K562 (cell line): ENCODE measurements around the gene CHST8. TPM values are rescaled to one million over a fixed set of nuclear protein-coding genes. Genes with fewer than 3 reads are reported as not detected.

ENCODE experiments used
- ATAC-seq: fragments of 200-7000 bp; cut with Tn5 transposase; 3 replicates; pipeline ENCODE4 v1.9.1; 2020; ENCODE audit warnings: moderate library complexity
- BruUV-seq: library from RNA; stranded (reverse); fragments of 400-500 nt; replicated peaks from 2 replicates; lab custom pipeline; 2021; lab: Mats Ljungman, UMichigan
- CTCF ChIA-PET: fragments of 300-600 bp; formaldehyde crosslinking; extraction: SDS; loops from one replicate; lab custom pipeline; 2021; ENCODE audit warnings: low intra/inter-chr PET ratio; lab: Yijun Ruan, JAX
- POLR2A ChIA-PET: fragments of 300-600, 350-650 bp; sonication (Branson Sonifier 250); formaldehyde crosslinking; extraction: SDS; loops from one replicate; lab custom pipeline; 2021; ENCODE audit warnings: antibody characterized with exemption, inconsistent platforms; lab: Yijun Ruan, JAX
- DNase-seq, 4 experiments: peaks; one replicate each; pipeline versions ENCODE4 v3.0.0 to v3.0.0-alpha.2; 2011 to 2018; ENCODE audit warnings: low spot score in 3 of 4, mixed read lengths in 3 of 4; ENCODE audit errors: extremely low read depth in 1 of 4
- FAIRE-seq: peaks from 2 replicates; lab custom pipeline; 2011; peaks lifted over from hg19 to GRCh38; lab: Jason Lieb, UNC
- H2AFZ ChIP-seq: 2 replicates; pipeline ENCODE4 v1.6.0; 2011; ENCODE audit warnings: low read depth, low read length, control low read depth, inconsistent platforms
- H3K27ac ChIP-seq: fragments of 200-600 bp; 3 replicates; pipeline ENCODE4 v1.8.0; 2011; ENCODE audit warnings: low read depth, mild to moderate bottlenecking, control low read depth, inconsistent platforms, low read length, moderate library complexity, mixed read lengths; ENCODE audit errors: extremely low read depth
- H3K27me3 ChIP-seq, 2 experiments: fragments of 300-600 bp in 1 of 2; 2 replicates in 1 of 2; 3 replicates in 1 of 2; pipeline versions ENCODE4 v1.6.0 to v1.8.0; 2011; ENCODE audit warnings: inconsistent platforms in 2 of 2, low read length in 2 of 2, mild to moderate bottlenecking in 1 of 2, mixed read lengths in 1 of 2, moderate library complexity in 1 of 2; ENCODE audit not compliant: control insufficient read depth in 2 of 2, insufficient read depth in 2 of 2
- H3K36me3 ChIP-seq: fragments of 300-600 bp; 3 replicates; pipeline ENCODE4 v1.8.0; 2011; ENCODE audit warnings: mild to moderate bottlenecking, low read length, inconsistent platforms; ENCODE audit not compliant: control insufficient read depth, insufficient read depth
- H3K4me1 ChIP-seq, 2 experiments: fragments of 200-600 bp in 1 of 2; replicated peaks in 1 of 2; 2 replicates in 1 of 2; 3 replicates in 1 of 2; pipeline versions ENCODE4 v1.5.1 to v1.8.0; 2011; ENCODE audit warnings: inconsistent platforms in 2 of 2, low read length in 2 of 2, mild to moderate bottlenecking in 1 of 2, mixed read lengths in 1 of 2, moderate library complexity in 1 of 2; ENCODE audit not compliant: control insufficient read depth in 2 of 2, insufficient read depth in 2 of 2
- H3K4me2 ChIP-seq: 2 replicates; pipeline ENCODE4 v1.6.1; 2011; ENCODE audit warnings: low read length, control low read depth, inconsistent platforms, mixed read lengths; ENCODE audit not compliant: insufficient read depth
- H3K4me3 ChIP-seq: fragments of 200-600 bp; sonication (generic), shearing (Covaris generic); 2 replicates; pipeline ENCODE4 v1.5.1; 2016; ENCODE audit warnings: control low read depth, inconsistent platforms
- H3K79me2 ChIP-seq: fragments of 200-600 bp; 3 replicates; pipeline ENCODE4 v1.8.0; 2011; ENCODE audit warnings: low read length, inconsistent platforms; ENCODE audit not compliant: control insufficient read depth, insufficient read depth
- H3K9ac ChIP-seq, 2 experiments: 2 replicates each; pipeline versions ENCODE4 v1.6.0 to v1.6.1; 2011; ENCODE audit warnings: low read depth in 2 of 2, low read length in 2 of 2, control low read depth in 1 of 2, inconsistent platforms in 1 of 2, mild to moderate bottlenecking in 1 of 2, mixed read lengths in 1 of 2; ENCODE audit not compliant: insufficient read depth in 1 of 2
- H3K9me1 ChIP-seq: one replicate; pipeline ENCODE4 v1.6.0; 2011; ENCODE audit warnings: inconsistent platforms, mild to moderate bottlenecking, low read length, moderate library complexity; ENCODE audit not compliant: control insufficient read depth, insufficient read depth
- H3K9me3 ChIP-seq: replicated peaks from 2 replicates; pipeline ENCODE4 v1.5.1; 2011; ENCODE audit warnings: low read depth, low read length, inconsistent platforms; ENCODE audit not compliant: control insufficient read depth, insufficient read depth
- H4K20me1 ChIP-seq: replicated peaks from 2 replicates; pipeline ENCODE4 v1.6.1; 2011; ENCODE audit warnings: low read length, inconsistent platforms, mixed read lengths; ENCODE audit not compliant: control insufficient read depth, insufficient read depth
- CBFA2T3 ChIP-seq: fragments of 450-650 bp; IDR thresholded peaks from 2 replicates; pipeline ENCODE4 v1.6.1; 2017
- PTTG1 ChIP-seq: fragments of 450-650 bp; IDR thresholded peaks from 2 replicates; pipeline ENCODE4 v1.6.1; 2016; ENCODE audit warnings: low read depth, mild to moderate bottlenecking, missing genetic modification characterization, missing compliant biosample characterization
- WHSC1 ChIP-seq: IDR thresholded peaks from one replicate; pipeline ENCODE4 v1.6.1; 2012; ENCODE audit warnings: low read length, control low read depth, inconsistent platforms
- ZNF23 ChIP-seq: fragments of 250-450 bp; sonication (Bioruptor Pico); IDR thresholded peaks from 2 replicates; pipeline ENCODE4 v1.4.0; 2020; ENCODE audit warnings: mild to moderate bottlenecking
- ZNF280A ChIP-seq: fragments of 450-650 bp; IDR thresholded peaks from 2 replicates; pipeline ENCODE4 v1.6.1; 2018; ENCODE audit warnings: mild to moderate bottlenecking, low read depth; ENCODE audit not compliant: partially characterized antibody
- ZNF395 ChIP-seq: fragments of 200-800 bp; sonication (Bioruptor generic); IDR thresholded peaks from 2 replicates; pipeline ENCODE4 v1.6.1; 2017; ENCODE audit warnings: missing genetic modification characterization, missing compliant biosample characterization
- WGBS: fragments of 100-300 bp; shearing (Covaris generic); methylation state at CpG from one replicate; pipeline ENCODE4 v1.1.6; 2016; ENCODE audit warnings: low coverage, mixed read lengths; ENCODE audit not compliant: insufficient coverage; ENCODE audit errors: missing lambda C conversion rate; 5-methylcytosine and 5-hydroxymethylcytosine counted together
- in situ Hi-C: fragments of 300-500 bp; cut with MboI; formaldehyde crosslinking; loops from 4 replicates; pipeline ENCODE4 v1.15.0; 2018; ENCODE audit warnings: inconsistent platforms, mixed read lengths
- intact Hi-C: fragments of 100-400 bp; cut with micrococcal nuclease; formaldehyde crosslinking; loops from 2 replicates; pipeline ENCODE4 v1.14.2; 2022
- polyA plus RNA-seq, 8 experiments: library from polyadenylated mRNA; depleted of rRNA in 4 of 8; stranded (reverse) in 5 of 8; unstranded in 3 of 8; fragments of >200 nt; fragmentation: Nextera tagmentation in 2 of 8; fragmentation: Illumina TruSeq in 1 of 8; extraction: Ambion mirVana in 2 of 8; extraction: Trizol in 1 of 8; gene quantifications; 2 replicates each; pipeline versions ENCODE4 v1.2.1 to v1.2.3, GENCODE V29; 2011 to 2014; ENCODE audit warnings: inconsistent platforms in 1 of 8, missing spikeins in 1 of 8
- total RNA-seq, 7 experiments: library from RNA; depleted of rRNA in 6 of 7; stranded (reverse); fragments of >200 nt in 6 of 7; fragmentation: Illumina TruSeq in 2 of 7; extraction: Trizol in 2 of 7; gene quantifications; 2 replicates each; pipeline versions ENCODE4 v1.2.1 to v1.2.3, GENCODE V29; 2011 to 2021; ENCODE audit warnings: low replicate concordance in 1 of 7

Gene CHST8
- total and polyA plus RNA-seq, 9 of the 15 experiments (the other 6 are each of a cell fraction or from before 2014, with no cell fraction given) = 0.11 TPM; not detected in 8

DNA sequence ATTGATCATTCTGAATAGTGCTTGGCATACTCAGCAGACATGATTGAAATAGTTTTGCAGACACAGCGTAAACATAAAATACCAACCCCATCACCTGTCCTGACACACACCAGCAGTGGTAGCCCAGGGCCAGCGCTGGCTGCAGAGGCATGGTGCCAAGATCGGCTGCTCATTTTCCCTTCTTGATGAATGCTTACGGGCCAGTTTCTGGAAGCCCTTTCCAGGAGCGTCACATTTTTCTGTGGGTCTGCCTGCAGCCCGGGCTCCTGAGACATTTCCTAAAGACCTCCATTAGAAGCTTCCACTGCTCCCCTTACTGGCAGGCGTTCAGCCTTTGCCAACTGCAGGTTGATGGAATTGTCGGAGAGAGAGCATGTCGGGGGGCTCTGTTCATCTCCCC lies 48.6 kb downstream of the CHST8 start (continued):
- TF ChIP-seq ZNF280A = no peak
- TF ChIP-seq, all 486 proteins: peak for 0

DNA sequence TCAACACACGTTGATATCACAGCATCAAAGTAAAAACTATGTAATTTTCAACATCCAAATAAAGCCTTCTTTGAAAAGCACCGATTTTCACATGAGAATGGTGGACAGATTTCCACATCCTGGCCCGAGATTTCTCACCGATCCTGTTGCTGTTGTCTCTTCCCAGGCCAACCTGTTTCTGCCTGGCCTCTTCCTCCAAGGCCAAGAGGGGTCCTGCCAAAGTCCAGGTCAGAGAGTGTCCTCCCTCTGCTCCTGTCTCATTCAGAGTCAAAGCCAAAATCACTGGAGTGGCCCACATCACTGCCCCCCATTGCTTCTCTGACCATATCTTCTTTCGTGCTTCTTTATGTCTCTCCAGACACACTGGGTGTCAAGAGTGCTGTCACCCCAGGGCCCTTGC lies 49.5 kb downstream of the CHST8 start:
- no peak for ATAC-seq
- no peaks in the 10 kb centered on the region for H3K36me3 ChIP-seq
- no peaks in the 10 kb centered on the region for H3K4me1 ChIP-seq
- peaks cover 11 to 38% of the 10 kb centered on the region in 2 experiments; a peak in 4 of 5 replicates for H3K27me3 ChIP-seq
- TF ChIP-seq ZNF395 (CRISPR knock-in tag) (no peak), WHSC1 (no peak), PTTG1 (tag) (no peak), CBFA2T3 (no peak), ZNF23 (CRISPR knock-in tag) (no peak)
- CTCF ChIA-PET = no interaction called here
- H3K27ac ChIP-seq = no peak overlapping the region
- in situ Hi-C loops = no loop called here
- no peak overlapping the region for H2AFZ ChIP-seq
- no peak for FAIRE-seq
- no peaks in the 10 kb centered on the region for H3K79me2 ChIP-seq
- no peaks in the 10 kb centered on the region for H3K9me3 ChIP-seq
- no peak overlapping the region for H3K9ac ChIP-seq
- 0% methylated on average over 5 of the region's 5 CpGs for WGBS
- H3K4me3 ChIP-seq = no peak overlapping the region
- no peaks in the 10 kb centered on the region for H3K9me1 ChIP-seq
- BruUV-seq = no TSS peak
- H3K4me2 ChIP-seq = no peak overlapping the region
- DNase-seq = no peak
- H4K20me1 ChIP-seq = peaks cover 9% of the 10 kb centered on the region; the same call in 1 of the 2 replicates
- intact Hi-C loops = no loop called here
- POLR2A ChIA-PET = interaction anchor here (1.0 kb wide), 1 partner anchor 28 kb away, joined by 4 read pairs; no protein-coding TSS in a partner anchor
